HCT116 (cell line): ENCODE measurements around the gene HAND2. TPM values are rescaled to one million over a fixed set of nuclear protein-coding genes. Genes with fewer than 3 reads are reported as not detected.

ENCODE experiments used
- ATAC-seq: fragments of 200-7000 bp; cut with Tn5 transposase; 2 replicates; pipeline ENCODE4 v1.9.1; 2020; ENCODE audit warnings: mild to moderate bottlenecking, moderate library complexity
- BruUV-seq: library from RNA; stranded (reverse); fragments of 400-500 nt; replicated peaks from 2 replicates; lab custom pipeline; 2021; lab: Mats Ljungman, UMichigan
- CTCF ChIA-PET: fragments of 300-600 bp; sonication (Branson Sonifier 250); formaldehyde crosslinking; loops from one replicate; lab custom pipeline; 2021; ENCODE audit warnings: antibody characterized with exemption; lab: Charles Lee
- POLR2A ChIA-PET: fragments of 300-600, 350-600 bp; sonication (Branson Sonifier 250); formaldehyde crosslinking; loops from one replicate; lab custom pipeline; 2021; ENCODE audit warnings: antibody characterized with exemption; lab: Charles Lee
- RAD21 ChIA-PET, 2 experiments: fragments of 300-600 bp; sonication (Branson Sonifier 250); formaldehyde crosslinking; loops; one replicate each; lab custom pipeline; 2023; ENCODE audit warnings: low total read pairs in 2 of 2; ENCODE audit not compliant: uncharacterized antibody in 2 of 2, unreplicated experiment in 2 of 2, low non-redundant PET in 1 of 2; lab: Charles Lee
- DNase-seq: peaks from one replicate; pipeline ENCODE4 v3.0.0-alpha.2; 2010; ENCODE audit warnings: low read depth, low spot score
- H2AFZ ChIP-seq: fragments of 200-600 bp; shearing (Covaris generic), sonication (generic); 2 replicates; pipeline ENCODE4 v1.6.1; 2017; ENCODE audit warnings: low read depth, mixed run types, mixed read lengths, antibody characterized with exemption, low read length; ENCODE audit not compliant: poor library complexity, severe bottlenecking
- H3K27ac ChIP-seq: 2 replicates; pipeline ENCODE4 v1.5.1; 2012; ENCODE audit warnings: low read depth, low read length
- H3K27me3 ChIP-seq: fragments of 200-600 bp; sonication (generic); 2 replicates; pipeline ENCODE4 v1.6.1; 2016; ENCODE audit warnings: mixed run types, low read length, mixed read lengths; ENCODE audit not compliant: insufficient read depth
- H3K36me3 ChIP-seq, 2 experiments: fragments of 200-500 bp in 1 of 2; fragments of 200-600 bp in 1 of 2; sonication (Bioruptor generic) in 1 of 2; sonication (generic) in 1 of 2; 2 replicates each; pipeline versions ENCODE4 v1.5.1 to v1.6.1; 2014 to 2016; ENCODE audit warnings: low read length in 2 of 2, inconsistent platforms in 1 of 2, mixed read lengths in 1 of 2, mixed run types in 1 of 2; ENCODE audit not compliant: insufficient read depth in 2 of 2, control insufficient read depth in 1 of 2
- H3K4me1 ChIP-seq, 2 experiments: fragments of 200-600 bp in 1 of 2; sonication (generic) in 1 of 2; 2 replicates each; pipeline versions ENCODE4 v1.5.1 to v1.6.1; 2012 to 2017; ENCODE audit warnings: low read length in 2 of 2, inconsistent platforms in 1 of 2, mild to moderate bottlenecking in 1 of 2, mixed read lengths in 1 of 2, mixed run types in 1 of 2, moderate library complexity in 1 of 2; ENCODE audit not compliant: insufficient read depth in 2 of 2, control insufficient read depth in 1 of 2
- H3K4me2 ChIP-seq: fragments of 200-600 bp; sonication (generic); 2 replicates; pipeline ENCODE4 v1.6.1; 2017; ENCODE audit warnings: mixed run types, low read length, mixed read lengths
- H3K4me3 ChIP-seq, 2 experiments: fragments of 200-600 bp in 1 of 2; sonication (generic) in 1 of 2; replicated peaks in 1 of 2; 2 replicates each; pipeline ENCODE4 v1.5.1; 2011 to 2016; ENCODE audit warnings: low read length in 2 of 2, control low read depth in 1 of 2, low read depth in 1 of 2, mild to moderate bottlenecking in 1 of 2, mixed read lengths in 1 of 2, mixed run types in 1 of 2
- H3K79me2 ChIP-seq: fragments of 200-600 bp; sonication (generic); 2 replicates; pipeline ENCODE4 v1.6.1; 2017; ENCODE audit warnings: mild to moderate bottlenecking, mixed run types, low read length, moderate library complexity, mixed read lengths; ENCODE audit not compliant: insufficient read depth
- H3K9ac ChIP-seq: fragments of 200-600 bp; sonication (generic); 2 replicates; pipeline ENCODE4 v1.6.1; 2016; ENCODE audit warnings: low read length, mixed read lengths
- H3K9me2 ChIP-seq: fragments of 200-600 bp; sonication (generic), shearing (Covaris generic); 2 replicates; pipeline ENCODE4 v1.6.1; 2017; ENCODE audit warnings: mixed run types, mild to moderate bottlenecking, moderate library complexity; ENCODE audit not compliant: insufficient read depth
- H3K9me3 ChIP-seq, 2 experiments: fragments of 200-500 bp in 1 of 2; fragments of 200-600 bp in 1 of 2; sonication (Bioruptor generic) in 1 of 2; sonication (generic) in 1 of 2; 2 replicates each; pipeline ENCODE4 v1.6.1; 2014 to 2017; ENCODE audit warnings: low read length in 2 of 2, mixed read lengths in 2 of 2, inconsistent platforms in 1 of 2, low read depth in 1 of 2, mild to moderate bottlenecking in 1 of 2, mixed run types in 1 of 2, moderate library complexity in 1 of 2; ENCODE audit not compliant: control insufficient read depth in 1 of 2, insufficient read depth in 1 of 2
- H4K20me1 ChIP-seq: fragments of 200-600 bp; sonication (generic), shearing (Covaris generic); 2 replicates; pipeline ENCODE4 v1.6.1; 2017; ENCODE audit warnings: mixed run types, mild to moderate bottlenecking, moderate library complexity; ENCODE audit not compliant: insufficient read depth
- CBX3 ChIP-seq: IDR thresholded peaks from 2 replicates; pipeline ENCODE4 v1.6.1; 2012; ENCODE audit warnings: low read depth
- CTCF ChIP-seq, 3 experiments: fragments of 200-600 bp in 1 of 3; sonication (generic) in 1 of 3; IDR thresholded peaks in 2 of 3; conservative IDR thresholded peaks in 1 of 3; 2 replicates each; pipeline ENCODE4 v1.5.1; 2012 to 2017; ENCODE audit warnings: low read depth in 2 of 3, low read length in 2 of 3, antibody characterized with exemption in 1 of 3, borderline replicate concordance in 1 of 3, control low read depth in 1 of 3, mild to moderate bottlenecking in 1 of 3, mixed read lengths in 1 of 3, mixed run types in 1 of 3, moderate library complexity in 1 of 3; ENCODE audit not compliant: insufficient read depth in 1 of 3
- ELF1 ChIP-seq: IDR thresholded peaks from 2 replicates; pipeline ENCODE4 v1.6.1; 2012; ENCODE audit warnings: low read depth, borderline replicate concordance
- FOSL1 ChIP-seq: IDR thresholded peaks from 2 replicates; pipeline ENCODE4 v1.6.1; 2012; ENCODE audit warnings: low read depth
- POLR2A ChIP-seq: IDR thresholded peaks from 2 replicates; pipeline ENCODE4 v1.7.0; 2011; ENCODE audit warnings: borderline replicate concordance; ENCODE audit not compliant: insufficient read depth, insufficient read length; ENCODE audit errors: extremely low read depth
- RAD21 ChIP-seq: IDR thresholded peaks from 2 replicates; pipeline ENCODE4 v1.6.1; 2012; ENCODE audit warnings: low read depth, mild to moderate bottlenecking
- REST ChIP-seq: IDR thresholded peaks from 2 replicates; pipeline ENCODE4 v1.6.1; 2012; ENCODE audit warnings: low read depth
- TCF7L2 ChIP-seq: IDR thresholded peaks from 2 replicates; pipeline ENCODE4 v1.7.0; 2011; ENCODE audit warnings: borderline replicate concordance, inconsistent platforms; ENCODE audit not compliant: insufficient read depth, insufficient read length; ENCODE audit errors: extremely low read depth
- YY1 ChIP-seq: IDR thresholded peaks from 2 replicates; pipeline ENCODE4 v1.6.1; 2011; ENCODE audit warnings: low read length, low read depth, moderate library complexity, mild to moderate bottlenecking; ENCODE audit not compliant: insufficient replicate concordance; ENCODE audit errors: extremely low read depth
- intact Hi-C: fragments of 100-400 bp; cut with micrococcal nuclease; formaldehyde crosslinking; loops from 2 replicates; pipeline ENCODE4 v1.10.0; 2022
- total RNA-seq: library from RNA; stranded (reverse); gene quantifications from one replicate; pipeline ENCODE4 v1.2.1, GENCODE V29; 2021; ENCODE audit not compliant: unreplicated experiment
- TF ChIP-seq, protein P1 (sequence below): IDR thresholded peaks from 2 replicates; pipeline ENCODE4 v1.6.1; 2012
- TF ChIP-seq, protein P2 (sequence below): IDR thresholded peaks from 2 replicates; pipeline ENCODE4 v1.6.1; 2012
- TF ChIP-seq, protein P3 (sequence below): IDR thresholded peaks from 2 replicates; pipeline ENCODE4 v1.6.1; 2011; ENCODE audit warnings: mild to moderate bottlenecking, low read length, moderate library complexity; ENCODE audit not compliant: insufficient replicate concordance; ENCODE audit errors: extremely low read depth

HAND2 gene
- total RNA-seq, 1 experiment from 2014 or later: not detected

DNA sequence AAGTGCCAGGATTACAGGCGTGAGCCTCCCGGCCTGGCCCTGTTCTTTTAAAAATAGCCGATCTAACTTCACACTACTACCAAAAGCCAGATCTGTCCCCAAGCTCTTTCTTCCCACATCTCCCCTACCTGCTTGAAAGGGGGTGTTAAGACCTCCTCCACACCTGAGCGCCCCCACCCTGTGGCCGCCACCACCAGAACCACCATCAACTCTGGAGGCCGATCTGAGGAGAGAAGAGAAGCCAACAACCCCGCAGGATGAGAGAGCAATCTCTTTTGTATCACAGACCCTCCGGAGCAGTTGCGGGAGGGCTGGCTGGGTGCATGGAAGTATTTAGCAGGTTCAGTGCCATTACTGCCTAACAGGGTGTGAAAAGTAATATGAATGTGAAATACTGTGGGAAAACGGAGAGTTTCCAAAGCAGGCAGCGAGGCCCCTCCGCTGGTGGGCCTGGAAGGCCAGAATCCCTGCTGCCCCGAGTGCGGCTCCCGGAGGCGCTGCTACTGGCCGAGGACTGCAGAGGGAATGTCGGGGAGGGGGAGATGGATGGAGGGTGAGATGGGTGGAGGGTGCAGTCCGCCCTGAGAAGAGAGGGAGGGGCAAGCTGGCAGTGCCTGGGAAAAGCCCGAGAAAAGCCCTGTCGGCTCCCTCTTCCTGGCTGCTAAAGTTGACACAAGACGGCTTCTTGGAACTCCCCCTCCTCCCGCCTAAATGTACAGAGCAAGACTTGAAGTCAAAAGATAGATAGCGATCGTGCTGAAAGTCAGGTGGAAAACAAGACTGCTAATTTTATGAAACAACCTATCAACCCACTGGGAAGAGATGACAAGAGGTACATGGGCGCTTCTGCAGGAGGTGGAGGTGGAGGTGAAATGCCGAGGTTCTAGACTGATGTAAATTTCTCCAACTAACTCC, 22.3 kb downstream of the HAND2 start:
- TF ChIP-seq, protein P1, sequence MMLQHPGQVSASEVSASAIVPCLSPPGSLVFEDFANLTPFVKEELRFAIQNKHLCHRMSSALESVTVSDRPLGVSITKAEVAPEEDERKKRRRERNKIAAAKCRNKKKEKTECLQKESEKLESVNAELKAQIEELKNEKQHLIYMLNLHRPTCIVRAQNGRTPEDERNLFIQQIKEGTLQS: no peak
- TF ChIP-seq FOSL1 (no peak), YY1 (no peak), CTCF (IDR thresholded peaks at IDR 0.05 in 2 of 3, conservative IDR thresholded peaks at IDR 0.05 in 1 of 3; ENCODE audit: borderline replicate concordance in 1 of 3, insufficient read depth in 1 of 3, low read depth in 2 of 3, low read length in 2 of 3) (no peak), ELF1 (no peak), TCF7L2 (no peak), CBX3 (no peak), REST (no peak), RAD21 (no peak), POLR2A (no peak)
- TF ChIP-seq, protein P2, sequence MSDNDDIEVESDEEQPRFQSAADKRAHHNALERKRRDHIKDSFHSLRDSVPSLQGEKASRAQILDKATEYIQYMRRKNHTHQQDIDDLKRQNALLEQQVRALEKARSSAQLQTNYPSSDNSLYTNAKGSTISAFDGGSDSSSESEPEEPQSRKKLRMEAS: no peak
- TF ChIP-seq, protein P3, sequence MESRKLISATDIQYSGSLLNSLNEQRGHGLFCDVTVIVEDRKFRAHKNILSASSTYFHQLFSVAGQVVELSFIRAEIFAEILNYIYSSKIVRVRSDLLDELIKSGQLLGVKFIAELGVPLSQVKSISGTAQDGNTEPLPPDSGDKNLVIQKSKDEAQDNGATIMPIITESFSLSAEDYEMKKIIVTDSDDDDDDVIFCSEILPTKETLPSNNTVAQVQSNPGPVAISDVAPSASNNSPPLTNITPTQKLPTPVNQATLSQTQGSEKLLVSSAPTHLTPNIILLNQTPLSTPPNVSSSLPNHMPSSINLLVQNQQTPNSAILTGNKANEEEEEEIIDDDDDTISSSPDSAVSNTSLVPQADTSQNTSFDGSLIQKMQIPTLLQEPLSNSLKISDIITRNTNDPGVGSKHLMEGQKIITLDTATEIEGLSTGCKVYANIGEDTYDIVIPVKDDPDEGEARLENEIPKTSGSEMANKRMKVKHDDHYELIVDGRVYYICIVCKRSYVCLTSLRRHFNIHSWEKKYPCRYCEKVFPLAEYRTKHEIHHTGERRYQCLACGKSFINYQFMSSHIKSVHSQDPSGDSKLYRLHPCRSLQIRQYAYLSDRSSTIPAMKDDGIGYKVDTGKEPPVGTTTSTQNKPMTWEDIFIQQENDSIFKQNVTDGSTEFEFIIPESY: no peak
- ATAC-seq: no peak
- H3K9me3 ChIP-seq: no peaks in the 10 kb centered on the region
- ChIA-PET RAD21 (no interaction called here), CTCF (no interaction called here), POLR2A (no interaction called here)
- H3K4me3 ChIP-seq: no peak overlapping the region
- H4K20me1 ChIP-seq: no peaks in the 10 kb centered on the region
- no peaks in the 10 kb centered on the region for H3K4me1 ChIP-seq
- H3K36me3 ChIP-seq: no peaks in the 10 kb centered on the region
- H3K27me3 ChIP-seq: peaks cover 8% of the 10 kb centered on the region
- H3K4me2 ChIP-seq: no peak overlapping the region
- DNase-seq: no peak
- BruUV-seq: no TSS peak
- H2AFZ ChIP-seq: no peak overlapping the region
- no peaks in the 10 kb centered on the region for H3K79me2 ChIP-seq
- H3K27ac ChIP-seq: no peak overlapping the region
- intact Hi-C loops: loop anchor here (2.0 to 5.0 kb wide), 4 partner anchors 245 to 811 kb away; no protein-coding TSS in a partner anchor
- no peaks in the 10 kb centered on the region for H3K9me2 ChIP-seq
- no peak overlapping the region for H3K9ac ChIP-seq
